Fibroblast of skin of right biceps (primary cell): ENCODE results near the gene SENP2.
"Not testable (repeated sequence)": the region's sequence is repeated elsewhere in the genome, so short reads cannot be mapped to it uniquely, and the experiment has no call there.

ENCODE experiments used
- DNase-seq: peaks from one replicate; pipeline ENCODE4 v3.0.0-alpha.2; 2013

Gene SENP2

GRCh38 chr3:185649414-185649813 lies 63.3 kb downstream of the SENP2 start:
- no peak for DNase-seq

- DNase-seq: no peak
Observed at GRCh38 chr3:185651971-185652370, 65.9 kb downstream of the SENP2 start.

GRCh38 chr3:185653949-185654757 lies 68.1 kb downstream of the SENP2 start:
- no peak for DNase-seq

GRCh38 chr3:185654758-185655145 lies 68.7 kb downstream of the SENP2 start:
- DNase-seq: no peak

GRCh38 chr3:185655426-185656320 lies 69.6 kb downstream of the SENP2 start:
- DNase-seq: no peak

GRCh38 chr3:185656321-185656840 lies 70.3 kb downstream of the SENP2 start:
- peak; percentile 99 for DNase-seq

- no peak for DNase-seq
Observed at GRCh38 chr3:185657211-185657610, 71.1 kb downstream of the SENP2 start.

GRCh38 chr3:185657691-185658503 lies 71.8 kb downstream of the SENP2 start:
- DNase-seq: no peak

GRCh38 chr3:185658504-185658912 lies 72.4 kb downstream of the SENP2 start:
- DNase-seq: peak; percentile 99

- no peak for DNase-seq
Observed at GRCh38 chr3:185658943-185659342, 72.8 kb downstream of the SENP2 start.

GRCh38 chr3:185659942-185660921 lies 74.1 kb downstream of the SENP2 start:
- DNase-seq: peak; percentile 81

GRCh38 chr3:185661296-185661695 lies 75.2 kb downstream of the SENP2 start:
- not testable (repeated sequence) for DNase-seq

GRCh38 chr3:185661772-185662171 lies 75.7 kb downstream of the SENP2 start:
- no peak for DNase-seq

GRCh38 chr3:185663929-185664328 lies 77.8 kb downstream of the SENP2 start:
- no peak for DNase-seq

GRCh38 chr3:185667574-185667973 lies 81.5 kb downstream of the SENP2 start:
- DNase-seq: no peak

GRCh38 chr3:185677146-185677829 lies 91.2 kb downstream of the SENP2 start:
- DNase-seq: peak; percentile 72

- no peak for DNase-seq
Observed at GRCh38 chr3:185678027-185678426, 91.9 kb downstream of the SENP2 start.

GRCh38 chr3:185680231-185680630 lies 94.1 kb downstream of the SENP2 start:
- peak; percentile 46 for DNase-seq
